ENCODE measurements around the gene ASAP3. TPM values are rescaled to one million over a fixed set of nuclear protein-coding genes. Genes with fewer than 3 reads are reported as not detected.

Gene ASAP3
- total and polyA plus RNA-seq, 2 experiments from 2014 or later, result 13.9 to 27.3 TPM

DNA sequence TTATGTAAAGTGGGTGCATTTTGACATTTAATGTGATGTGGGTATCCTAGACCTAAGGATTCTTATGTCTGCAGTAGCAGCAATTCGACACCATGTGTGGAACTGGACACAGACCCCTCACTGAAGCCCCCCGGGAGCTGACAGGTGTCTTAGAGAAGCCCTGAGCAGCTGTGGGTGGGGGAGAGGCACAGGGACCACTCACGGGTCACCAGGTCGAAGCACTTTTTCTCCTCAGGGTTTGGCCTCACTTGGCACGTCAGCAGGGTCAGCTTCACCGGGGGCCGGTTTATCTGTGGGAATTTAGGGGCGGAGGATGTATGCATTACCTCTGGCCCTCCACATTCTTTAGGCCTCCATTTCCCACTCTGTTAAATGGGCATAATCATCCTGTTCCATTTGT is 45.4 kb downstream of the ASAP3 start:
- H3K27ac ChIP-seq, result no peak overlapping the region
- no peaks in the 10 kb centered on the region for H4K20me1 ChIP-seq (ENCODE audit: insufficient read depth)
- 94 to 96% methylated on average over 8 of the region's 8 CpGs for WGBS, 2 experiments (ENCODE audit: low coverage in 1 of 2, low lambda C conversion rate in 2 of 2, missing lambda C conversion rate in 2 of 2)
- H2AFZ ChIP-seq, result no peak overlapping the region
- in situ Hi-C loops (cut with MboI), result no loop called here
- DNase-seq, result no peak
- no peaks in the 10 kb centered on the region for H3K79me2 ChIP-seq (ENCODE audit: insufficient read depth)
- peaks cover under 1% of the 10 kb centered on the region for H3K4me1 ChIP-seq (ENCODE audit: insufficient read depth)
- no peak for TF ChIP-seq EZH2phosphoT487 (IDR thresholded peaks at IDR 0.05; ENCODE audit: insufficient read depth, low read depth)
- no peak for TF ChIP-seq EZH2 (IDR thresholded peaks at IDR 0.05; ENCODE audit: insufficient read depth, poor library complexity, severe bottlenecking)
- H3K36me3 ChIP-seq (ENCODE audit: low read depth), result peaks cover 5% of the 10 kb centered on the region
- H3K27me3 ChIP-seq (replicated peaks; ENCODE audit: insufficient read depth), result no peaks in the 10 kb centered on the region
- H3F3A ChIP-seq (ENCODE audit: insufficient read depth), result no peaks in the 10 kb centered on the region
- H3K9ac ChIP-seq, result no peak overlapping the region
- H3K9me2 ChIP-seq (ENCODE audit: insufficient read depth), result no peaks in the 10 kb centered on the region
- no peak overlapping the region for H3K4me2 ChIP-seq (ENCODE audit: unreplicated experiment)
- no peaks in the 10 kb centered on the region for H3K9me3 ChIP-seq (ENCODE audit: low read depth)
- H3K4me3 ChIP-seq, result no peak overlapping the region

GRCh38 chr1:23437355-23437664 is 46.7 kb downstream of the ASAP3 start:
- no peak for TF ChIP-seq EZH2 (IDR thresholded peaks at IDR 0.05; ENCODE audit: insufficient read depth, poor library complexity, severe bottlenecking)
- TF ChIP-seq EZH2phosphoT487 (IDR thresholded peaks at IDR 0.05; ENCODE audit: insufficient read depth, low read depth), result no peak
- Histone ChIP-seq H3K9me3 (ENCODE audit: low read depth) (no peaks in the 10 kb centered on the region), H3K36me3 (ENCODE audit: low read depth) (peaks cover 11% of the 10 kb centered on the region), H3K9ac (no peak overlapping the region), H4K20me1 (ENCODE audit: insufficient read depth) (no peaks in the 10 kb centered on the region), H3K27ac (no peak overlapping the region), H3K4me1 (ENCODE audit: insufficient read depth) (no peaks in the 10 kb centered on the region), H3K4me3 (no peak overlapping the region), H3K27me3 (replicated peaks; ENCODE audit: insufficient read depth) (no peaks in the 10 kb centered on the region), H3K9me2 (ENCODE audit: insufficient read depth) (no peaks in the 10 kb centered on the region), H3F3A (ENCODE audit: insufficient read depth) (no peaks in the 10 kb centered on the region), H2AFZ (no peak overlapping the region), H3K4me2 (ENCODE audit: unreplicated experiment) (no peak overlapping the region), H3K79me2 (ENCODE audit: insufficient read depth) (no peaks in the 10 kb centered on the region)
- WGBS, 2 experiments (ENCODE audit: low coverage in 1 of 2, low lambda C conversion rate in 2 of 2, missing lambda C conversion rate in 2 of 2), result 92 to 96% methylated on average over 11 to 13 of the region's 13 CpGs
- DNase-seq, result no peak
- in situ Hi-C loops (cut with MboI), result no loop called here

DNA sequence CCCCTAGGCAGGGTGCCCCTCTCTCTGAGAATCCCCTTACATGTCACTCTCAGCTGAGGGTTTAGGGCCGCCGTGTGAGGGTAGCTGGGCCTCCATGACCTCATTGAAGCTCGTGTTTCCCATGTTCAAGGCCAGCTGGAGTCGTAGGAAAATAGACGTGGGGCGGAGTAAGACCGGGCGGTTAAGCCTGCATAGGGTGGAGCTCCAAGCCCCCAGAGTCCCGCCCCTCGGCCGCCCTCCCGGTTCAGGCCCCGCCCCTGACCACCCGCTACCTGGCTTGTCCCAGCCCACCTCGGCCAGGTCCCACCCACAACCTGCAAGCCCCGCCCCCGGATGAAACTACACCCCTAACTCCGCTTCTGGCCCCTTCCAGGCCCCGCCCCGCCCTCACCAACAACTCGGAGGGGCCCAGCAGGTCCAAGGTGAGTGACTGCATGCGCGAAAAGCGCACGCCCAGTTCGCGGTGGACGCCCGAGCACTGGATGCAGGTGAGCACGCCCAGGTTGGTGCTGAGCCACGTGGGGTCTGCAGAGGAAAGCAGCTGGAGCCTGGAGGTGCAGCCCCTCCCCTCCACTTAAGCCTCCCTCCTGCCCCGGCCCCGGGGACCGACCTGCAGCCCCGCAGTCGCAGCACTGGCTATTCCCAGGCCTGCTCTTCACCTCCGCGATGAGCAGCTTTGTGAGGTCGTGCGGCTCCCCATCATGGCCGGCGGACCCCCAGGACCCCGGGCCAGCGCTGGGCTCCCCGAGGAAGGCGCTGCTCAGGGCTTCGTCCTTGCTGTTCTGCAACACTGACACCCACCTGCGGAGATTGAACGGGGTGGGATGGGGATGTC is 47.2 kb downstream of the ASAP3 start:
- H3K4me3 ChIP-seq, result no peak overlapping the region
- in situ Hi-C loops (cut with MboI), result no loop called here
- no peak overlapping the region for H2AFZ ChIP-seq
- no peaks in the 10 kb centered on the region for H4K20me1 ChIP-seq (ENCODE audit: insufficient read depth)
- no peaks in the 10 kb centered on the region for H3K9me3 ChIP-seq (ENCODE audit: low read depth)
- 71 to 87% methylated on average over 24 to 36 of the region's 49 CpGs for WGBS, 2 experiments (ENCODE audit: low coverage in 1 of 2, low lambda C conversion rate in 2 of 2, missing lambda C conversion rate in 2 of 2)
- H3F3A ChIP-seq (ENCODE audit: insufficient read depth), result no peaks in the 10 kb centered on the region
- no peak overlapping the region for H3K9ac ChIP-seq
- H3K79me2 ChIP-seq (ENCODE audit: insufficient read depth), result no peaks in the 10 kb centered on the region
- H3K9me2 ChIP-seq (ENCODE audit: insufficient read depth), result no peaks in the 10 kb centered on the region
- H3K36me3 ChIP-seq (ENCODE audit: low read depth), result peaks cover 11% of the 10 kb centered on the region
- no peak overlapping the region for H3K4me2 ChIP-seq (ENCODE audit: unreplicated experiment)
- no peaks in the 10 kb centered on the region for H3K27me3 ChIP-seq (replicated peaks; ENCODE audit: insufficient read depth)
- no peak overlapping the region for H3K27ac ChIP-seq
- no peak for DNase-seq
- no peaks in the 10 kb centered on the region for H3K4me1 ChIP-seq (ENCODE audit: insufficient read depth)
- TF ChIP-seq EZH2phosphoT487 (IDR thresholded peaks at IDR 0.05; ENCODE audit: insufficient read depth, low read depth) (no peak), EZH2 (IDR thresholded peaks at IDR 0.05; ENCODE audit: insufficient read depth, poor library complexity, severe bottlenecking) (no peak)

- no peak overlapping the region for H3K4me2 ChIP-seq (ENCODE audit: unreplicated experiment)
- H3K36me3 ChIP-seq (ENCODE audit: low read depth), result peaks cover 11% of the 10 kb centered on the region; the same call in 1 of the 2 replicates
- no peaks in the 10 kb centered on the region for H3K9me2 ChIP-seq (ENCODE audit: insufficient read depth)
- H3K4me1 ChIP-seq (ENCODE audit: insufficient read depth), result no peaks in the 10 kb centered on the region
- H2AFZ ChIP-seq, result no peak overlapping the region
- H3K4me3 ChIP-seq, result no peak overlapping the region
- H3K27ac ChIP-seq, result no peak overlapping the region
- H3K9ac ChIP-seq, result no peak overlapping the region
- no peaks in the 10 kb centered on the region for H3K9me3 ChIP-seq (ENCODE audit: low read depth)
- H3F3A ChIP-seq (ENCODE audit: insufficient read depth), result no peaks in the 10 kb centered on the region
- H3K27me3 ChIP-seq (replicated peaks; ENCODE audit: insufficient read depth), result no peaks in the 10 kb centered on the region
- no peak for DNase-seq
- H3K79me2 ChIP-seq (ENCODE audit: insufficient read depth), result no peaks in the 10 kb centered on the region
- in situ Hi-C loops (cut with MboI), result no loop called here
- H4K20me1 ChIP-seq (ENCODE audit: insufficient read depth), result no peaks in the 10 kb centered on the region
- 85 to 87% methylated on average over 7 of the region's 7 CpGs for WGBS, 2 experiments (ENCODE audit: low coverage in 1 of 2, low lambda C conversion rate in 2 of 2, missing lambda C conversion rate in 2 of 2)
- TF ChIP-seq EZH2phosphoT487 (IDR thresholded peaks at IDR 0.05; ENCODE audit: insufficient read depth, low read depth) (no peak), EZH2 (IDR thresholded peaks at IDR 0.05; ENCODE audit: insufficient read depth, poor library complexity, severe bottlenecking) (no peak)
These were observed 49.7 kb downstream of the ASAP3 start for GRCh38 chr1:23434260-23434775.

All from GM23248 (cell line).